ENCODE data around the gene PRUNE2.

PRUNE2 gene

DNA sequence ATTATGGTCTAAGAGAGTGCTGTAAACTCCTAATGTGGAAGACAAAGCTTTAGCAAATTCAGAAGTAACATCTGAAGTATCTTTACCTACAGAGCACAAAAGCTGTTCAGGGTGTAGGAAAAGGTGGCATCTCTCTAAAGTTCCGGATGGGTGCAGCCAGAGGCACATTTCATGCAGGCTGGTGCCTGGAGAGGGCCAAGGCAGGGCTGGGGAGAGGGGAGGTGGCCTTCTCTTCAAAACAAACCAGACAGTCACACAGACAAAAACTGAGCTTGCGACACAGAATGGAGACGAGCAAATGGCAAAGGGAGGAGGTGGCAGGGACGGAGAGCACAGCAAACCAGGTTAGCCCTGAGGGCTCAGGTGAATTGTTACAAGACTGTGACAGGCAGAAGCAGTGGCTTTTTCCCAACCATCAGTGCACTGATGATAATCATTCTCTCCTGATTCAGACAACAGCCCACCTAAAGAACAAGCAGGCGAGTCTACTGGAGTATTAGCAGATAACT is 263.2 kb downstream of the PRUNE2 start:
- in situ Hi-C loops (cut with MboI; ENCODE audit: low sequenced_read_pairs) = no loop called here

DNA sequence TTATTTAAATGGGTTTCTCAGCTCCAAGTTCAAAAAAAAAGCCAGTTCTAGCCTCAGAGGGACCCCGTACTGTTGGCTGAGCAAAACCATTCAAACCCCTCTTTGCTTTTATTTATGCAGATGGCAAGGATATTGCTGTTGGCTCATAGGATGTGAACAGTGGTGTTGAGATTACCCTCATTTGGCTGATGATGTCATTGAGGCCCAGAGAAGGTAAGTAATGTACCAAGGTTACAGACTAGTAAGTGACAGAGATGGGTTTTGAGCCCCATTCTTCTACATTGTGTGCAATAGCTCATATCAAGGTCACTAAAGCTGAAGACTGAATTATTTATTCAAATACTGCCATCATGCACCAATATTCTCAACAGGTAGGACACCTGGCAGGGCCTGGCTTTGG is 263.8 kb downstream of the PRUNE2 start:
- in situ Hi-C loops (cut with MboI; ENCODE audit: low sequenced_read_pairs) = no loop called here

DNA sequence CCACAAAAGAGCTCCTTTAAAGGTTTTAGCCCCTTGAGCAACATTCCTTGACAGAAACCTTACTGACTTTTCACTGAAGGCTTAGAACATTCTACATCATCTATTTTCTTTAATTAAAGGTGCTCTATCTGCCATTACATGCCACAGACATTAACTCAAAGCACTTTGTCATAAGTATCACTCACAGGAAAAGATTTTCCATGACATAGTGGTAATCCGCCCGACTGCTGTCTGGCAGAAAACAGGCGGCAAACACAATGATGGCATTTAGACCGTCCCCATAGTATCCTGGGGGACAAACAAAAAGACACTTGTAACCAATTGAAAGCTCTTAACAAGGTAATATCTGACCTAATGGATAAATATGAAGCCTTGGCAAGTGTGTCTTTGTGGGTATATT is 267.9 kb downstream of the PRUNE2 start:
- in situ Hi-C loops (cut with MboI; ENCODE audit: low sequenced_read_pairs) = no loop called here

DNA sequence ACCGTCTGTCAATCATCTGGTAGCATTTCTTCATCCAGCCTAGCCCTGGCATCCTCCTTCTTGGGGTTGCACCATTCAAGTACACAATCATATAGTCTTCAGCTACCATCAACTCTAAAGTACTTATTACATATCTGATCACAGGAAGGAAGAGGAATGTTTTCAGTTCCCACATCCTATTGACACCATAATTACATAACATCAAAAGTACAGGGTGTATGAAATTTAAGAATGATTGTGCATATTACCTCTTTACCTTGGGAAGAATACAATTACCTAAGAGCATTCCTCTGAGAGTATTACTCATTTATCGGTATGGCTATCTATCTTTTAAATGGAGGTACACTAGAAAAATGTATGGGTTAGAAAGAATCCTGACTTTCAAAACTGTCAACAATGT is 268.5 kb downstream of the PRUNE2 start:
- in situ Hi-C loops (cut with MboI; ENCODE audit: low sequenced_read_pairs) = no loop called here

DNA sequence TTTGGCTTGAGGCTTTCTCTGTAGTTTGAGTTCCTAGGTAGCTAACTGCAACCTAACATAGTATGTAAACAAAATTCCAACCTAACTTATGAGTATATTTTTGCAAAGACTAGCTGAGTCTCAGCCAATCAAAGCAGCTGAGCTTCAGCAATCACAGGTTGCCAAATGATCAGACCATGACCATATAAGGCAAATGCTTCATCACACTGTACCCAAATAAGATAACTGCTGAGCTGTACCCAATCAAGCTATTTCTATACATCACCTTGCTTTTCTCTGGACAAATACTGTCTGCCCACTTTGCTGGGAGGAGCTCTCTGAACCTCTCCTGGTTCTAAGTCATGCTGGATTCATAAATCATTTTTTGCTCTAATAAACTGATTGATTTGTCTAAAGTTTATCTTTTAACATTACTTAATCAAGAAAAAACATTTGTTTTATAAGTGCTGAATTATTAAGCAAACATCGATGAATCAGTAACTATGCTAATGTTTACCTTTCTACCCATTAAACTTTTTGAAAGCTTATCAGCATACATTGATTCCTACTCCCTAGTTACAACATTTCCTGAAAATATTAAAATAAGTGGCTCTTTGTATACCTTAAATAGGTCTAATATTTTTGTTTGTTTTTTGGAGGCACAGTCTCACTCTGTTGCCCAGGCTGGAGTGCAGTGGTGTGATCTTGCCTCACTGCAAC is 271.4 kb downstream of the PRUNE2 start:
- in situ Hi-C loops (cut with MboI; ENCODE audit: low sequenced_read_pairs) = no loop called here

DNA sequence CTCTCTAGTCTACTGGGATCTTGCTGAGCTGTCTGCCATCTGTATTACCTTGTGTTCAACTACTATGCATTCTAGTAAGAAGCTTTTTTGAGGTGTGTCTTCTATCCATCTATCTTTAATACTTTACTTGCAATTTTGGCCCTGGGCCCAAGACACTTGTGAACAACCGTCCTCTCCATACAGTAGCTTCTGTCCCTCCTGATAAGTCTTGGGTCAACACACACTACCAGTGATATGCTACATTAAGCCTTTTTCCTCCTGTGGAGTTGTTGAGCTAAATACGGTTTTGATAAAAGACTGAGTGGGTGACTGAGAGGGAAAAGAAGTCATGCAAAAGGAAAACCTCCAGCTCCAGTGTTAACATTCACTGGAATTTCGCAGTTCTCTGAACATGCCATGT is 275.0 kb downstream of the PRUNE2 start:
- in situ Hi-C loops (cut with MboI; ENCODE audit: low sequenced_read_pairs) = no loop called here

DNA sequence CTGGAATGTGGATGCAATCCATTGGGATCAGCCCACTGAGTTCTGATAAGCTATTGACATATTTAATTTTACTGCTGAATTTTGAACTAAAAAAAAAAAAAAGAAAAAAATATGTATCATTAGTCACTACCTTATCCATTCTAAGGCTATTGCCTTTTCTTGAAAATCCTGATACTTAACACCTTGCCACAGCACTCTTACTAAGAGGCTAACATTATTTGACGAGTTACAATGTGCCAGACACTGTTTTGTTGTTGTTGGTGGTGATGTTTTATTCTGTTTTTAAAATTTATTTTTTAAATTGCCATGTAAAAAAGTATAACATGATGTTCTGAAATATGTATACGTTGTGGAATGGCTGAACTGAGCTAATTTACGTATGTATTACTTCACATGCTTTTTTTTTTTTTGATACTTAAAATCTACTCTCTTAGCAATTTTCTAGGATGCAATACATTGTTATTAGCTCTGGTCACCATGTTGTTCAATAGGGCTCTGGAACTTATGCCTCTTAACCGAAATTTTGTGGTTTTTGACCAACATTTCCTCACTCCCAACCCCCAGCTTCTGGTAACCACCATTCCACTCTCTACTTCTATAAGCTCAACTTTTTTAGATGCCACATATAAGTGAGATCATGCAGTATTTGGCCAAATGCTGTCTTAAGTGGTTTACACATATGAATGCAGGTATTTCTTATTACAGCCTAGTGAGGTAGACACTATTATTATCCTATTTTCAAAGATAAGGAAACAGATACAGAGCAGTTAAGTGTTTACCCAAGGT is 276.5 kb downstream of the PRUNE2 start:
- in situ Hi-C loops (cut with MboI; ENCODE audit: low sequenced_read_pairs) = no loop called here

DNA sequence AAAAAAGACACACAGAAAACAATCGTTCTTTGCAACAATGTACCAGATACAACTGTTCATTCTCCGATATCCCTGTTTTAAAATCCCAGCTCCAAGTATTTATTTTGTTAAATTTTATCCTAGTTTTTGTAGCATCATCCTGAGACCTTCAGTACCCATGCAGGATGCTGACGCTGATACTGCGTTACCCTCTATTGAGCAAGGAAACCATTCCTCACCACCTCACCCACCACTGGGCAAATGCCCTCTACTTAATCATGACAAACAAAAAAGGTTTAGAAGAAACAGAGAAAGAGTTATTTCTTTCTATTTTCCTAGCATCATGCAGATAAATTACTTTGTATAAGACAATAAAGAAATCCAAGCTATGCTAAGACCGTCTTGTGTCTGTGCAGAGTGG is 277.8 kb downstream of the PRUNE2 start:
- in situ Hi-C loops (cut with MboI; ENCODE audit: low sequenced_read_pairs) = no loop called here

DNA sequence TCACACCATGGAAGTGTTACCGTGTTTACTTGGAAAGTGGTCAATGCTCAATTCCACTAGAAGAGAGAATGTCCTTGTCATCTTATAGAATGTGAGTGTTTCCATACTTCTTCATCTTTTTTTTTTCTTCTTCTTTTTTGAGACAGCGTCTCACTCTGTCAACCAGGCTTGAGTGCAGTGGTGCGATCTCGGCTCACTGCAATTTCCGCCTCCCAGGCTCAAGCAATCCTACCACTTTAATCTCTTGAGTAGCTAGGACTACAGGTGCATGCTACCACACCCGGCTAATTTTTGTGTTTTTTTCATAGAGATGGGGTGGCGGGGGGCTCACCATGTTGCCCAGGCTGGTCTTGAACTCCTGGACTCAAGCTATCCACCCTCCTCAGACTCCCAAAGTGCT is 278.9 kb downstream of the PRUNE2 start:
- in situ Hi-C loops (cut with MboI; ENCODE audit: low sequenced_read_pairs) = no loop called here

DNA sequence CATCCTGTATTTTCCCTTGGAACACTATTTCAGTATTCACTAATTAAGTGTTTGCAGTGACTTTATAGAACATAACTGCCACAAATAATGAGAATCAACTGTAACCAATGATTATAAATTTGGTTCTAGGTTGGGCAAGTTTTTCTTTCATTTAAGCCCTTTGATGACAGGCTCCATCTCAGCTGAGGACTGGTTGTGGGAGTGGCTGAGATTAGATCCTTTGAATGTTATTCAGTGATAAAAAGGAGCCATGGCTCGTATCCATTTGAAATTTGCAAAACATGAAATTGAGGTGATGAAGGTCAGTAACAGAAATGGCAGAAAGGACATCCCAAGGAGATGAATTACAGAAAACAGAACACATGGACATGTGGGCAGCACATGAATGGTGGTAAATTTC is 279.8 kb downstream of the PRUNE2 start:
- in situ Hi-C loops (cut with MboI; ENCODE audit: low sequenced_read_pairs) = no loop called here

DNA sequence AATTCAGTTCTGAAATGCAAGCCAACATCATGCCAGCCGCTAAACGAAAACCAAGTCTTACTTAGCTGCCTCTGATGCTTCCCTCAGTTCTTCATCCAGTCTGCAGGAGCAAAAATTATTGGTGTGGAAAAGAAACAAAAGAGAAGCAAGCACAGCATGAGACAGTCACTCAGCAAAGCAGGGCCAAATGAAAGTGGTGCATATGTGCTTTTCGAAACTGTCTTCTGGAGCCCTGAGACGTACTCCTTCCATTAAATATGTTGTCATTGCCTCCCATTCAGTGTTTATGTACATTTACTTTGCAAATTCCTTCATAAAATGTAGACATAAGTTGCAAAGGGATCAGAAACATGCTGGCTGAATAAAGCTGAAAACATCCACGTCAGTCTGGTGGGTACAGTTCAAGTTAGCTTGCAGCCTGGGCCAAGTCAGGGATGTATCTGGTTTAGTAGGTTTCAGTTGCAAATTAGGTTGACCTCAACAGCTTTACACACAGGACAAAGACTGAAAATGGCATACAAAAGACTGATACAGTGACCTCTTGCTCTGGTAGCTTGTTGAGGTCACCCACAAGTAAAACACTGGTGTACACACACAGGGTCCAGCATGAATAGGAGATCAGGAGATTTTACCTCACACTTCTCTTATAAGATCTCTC is 281.4 kb downstream of the PRUNE2 start:
- in situ Hi-C loops (cut with MboI; ENCODE audit: low sequenced_read_pairs) = no loop called here

DNA sequence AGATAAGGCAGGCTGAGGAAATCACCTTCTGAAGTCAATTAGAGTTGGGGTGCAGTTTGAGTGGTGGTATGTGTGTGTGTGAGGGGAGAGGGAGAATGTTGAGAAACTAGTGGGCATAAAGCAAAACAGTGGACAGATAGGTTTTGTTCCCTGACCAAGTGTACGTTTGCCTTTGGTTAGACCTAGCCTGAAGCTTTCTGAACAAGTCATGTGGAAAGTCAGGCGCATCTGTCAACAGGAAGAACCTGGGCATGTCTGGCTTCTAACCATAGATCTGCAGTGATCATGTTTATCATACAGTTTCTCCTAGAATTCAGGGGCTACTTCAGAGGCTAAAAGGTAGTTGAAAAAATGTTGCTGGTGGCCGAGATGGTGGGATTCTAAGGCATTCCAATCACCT is 284.9 kb downstream of the PRUNE2 start:
- in situ Hi-C loops (cut with MboI; ENCODE audit: low sequenced_read_pairs) = no loop called here

DNA sequence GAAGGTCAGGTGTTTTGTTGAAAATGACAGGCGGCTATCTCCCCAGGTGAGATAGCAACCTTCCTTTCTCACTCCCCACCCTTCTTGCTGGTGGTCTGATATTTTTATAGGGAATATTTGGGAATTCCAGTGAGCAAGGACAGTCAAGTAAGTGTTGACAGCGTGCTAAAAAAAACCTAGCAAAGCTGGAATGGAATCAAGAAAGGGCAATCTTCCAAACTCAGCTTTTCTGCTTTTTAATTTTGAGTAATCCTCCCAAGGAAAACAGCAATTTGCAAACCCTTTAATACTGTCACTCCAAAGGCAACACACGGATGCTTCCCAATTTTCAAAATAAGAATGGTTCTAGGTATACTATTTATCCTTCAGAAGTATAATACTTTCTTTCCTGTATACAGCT is 285.3 kb downstream of the PRUNE2 start:
- in situ Hi-C loops (cut with MboI; ENCODE audit: low sequenced_read_pairs) = no loop called here

DNA sequence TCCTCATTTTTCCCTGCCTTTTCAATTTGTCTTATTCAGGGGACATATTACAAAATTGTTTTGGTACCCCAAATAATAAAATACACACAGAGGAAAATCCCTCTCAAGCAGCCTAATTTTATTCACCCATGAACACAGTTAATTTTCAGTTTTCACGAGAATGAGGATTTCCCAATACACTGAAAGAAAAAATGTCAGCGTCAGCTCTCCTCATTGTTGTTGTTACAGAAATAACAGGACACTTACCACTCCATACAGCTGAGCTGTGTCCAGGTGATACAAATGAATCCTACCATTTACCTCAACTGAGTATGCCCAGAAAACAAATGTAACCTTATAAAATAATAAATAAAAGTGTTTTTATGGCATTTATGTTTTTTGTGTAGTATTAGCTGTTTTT is 286.3 kb downstream of the PRUNE2 start:
- in situ Hi-C loops (cut with MboI; ENCODE audit: low sequenced_read_pairs) = no loop called here

DNA sequence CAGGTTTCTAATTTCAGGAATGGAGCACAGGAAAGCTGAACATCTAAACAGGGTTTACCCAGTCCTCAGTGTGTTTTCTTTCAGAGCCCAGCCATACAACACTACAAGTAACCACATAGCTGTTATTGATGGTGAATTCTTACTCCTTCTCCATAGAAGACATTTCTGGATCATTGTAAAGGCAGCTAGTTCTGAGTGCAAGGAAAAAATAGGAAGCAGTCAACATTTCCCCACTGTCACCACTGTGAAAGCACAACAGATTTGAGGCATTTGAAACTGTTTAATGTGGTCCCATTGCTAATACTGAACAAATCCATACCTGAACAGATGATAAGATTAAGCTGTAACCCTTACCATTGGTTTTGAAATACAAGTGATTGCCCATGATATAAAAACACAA is 286.7 kb downstream of the PRUNE2 start:
- in situ Hi-C loops (cut with MboI; ENCODE audit: low sequenced_read_pairs) = no loop called here

DNA sequence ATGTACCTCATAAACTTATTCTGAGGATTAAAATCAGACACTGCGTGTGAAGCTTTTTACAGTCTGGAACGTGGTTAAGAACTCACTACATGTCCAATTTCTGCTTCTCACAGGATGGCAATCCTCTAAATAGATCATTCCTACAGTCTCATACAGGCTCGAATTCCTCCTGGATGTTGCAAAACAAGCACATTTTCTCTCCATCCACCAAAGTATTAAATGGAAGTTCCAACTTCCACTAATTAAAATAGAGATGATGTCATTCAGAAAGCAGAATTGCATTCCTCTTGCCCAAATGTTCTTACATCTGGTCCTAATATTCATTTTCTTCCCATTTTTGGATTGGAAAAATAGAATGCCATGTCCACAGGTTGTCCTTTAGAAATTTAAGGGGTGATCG is 287.2 kb downstream of the PRUNE2 start:
- in situ Hi-C loops (cut with MboI; ENCODE audit: low sequenced_read_pairs) = no loop called here

DNA sequence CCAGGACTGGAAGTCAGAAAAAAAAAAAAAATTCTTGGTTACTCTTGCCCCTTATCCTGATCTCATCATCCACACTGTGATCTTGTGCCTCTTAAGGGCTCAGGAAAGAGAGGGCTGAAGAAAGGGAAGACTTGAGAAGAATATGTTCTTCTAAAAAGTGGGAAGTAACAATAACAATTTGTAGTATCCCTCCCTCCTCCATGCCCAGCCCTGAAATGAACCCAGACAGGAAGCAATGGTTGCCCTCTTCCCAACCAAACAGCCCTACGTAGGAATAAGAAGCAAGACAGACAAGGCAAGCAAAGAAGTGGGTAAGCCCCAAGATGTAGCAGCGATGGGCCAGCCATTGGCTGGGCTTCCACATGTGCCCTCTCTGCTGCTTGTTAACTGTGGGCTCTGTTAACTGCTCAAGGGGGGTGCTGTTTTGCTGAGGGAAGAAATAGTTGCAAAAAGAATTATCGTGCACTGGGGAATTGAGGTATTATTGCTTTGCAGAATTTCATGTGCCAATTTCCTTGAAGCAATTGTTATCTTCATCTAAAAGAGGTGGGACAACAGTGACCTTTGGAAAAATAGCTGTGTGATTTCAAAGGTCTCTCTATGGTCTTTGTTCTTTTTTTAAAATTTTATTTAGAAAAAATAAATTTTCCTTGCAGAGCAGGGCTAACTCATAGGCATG is 288.3 kb downstream of the PRUNE2 start:
- in situ Hi-C loops (cut with MboI; ENCODE audit: low sequenced_read_pairs) = no loop called here

DNA sequence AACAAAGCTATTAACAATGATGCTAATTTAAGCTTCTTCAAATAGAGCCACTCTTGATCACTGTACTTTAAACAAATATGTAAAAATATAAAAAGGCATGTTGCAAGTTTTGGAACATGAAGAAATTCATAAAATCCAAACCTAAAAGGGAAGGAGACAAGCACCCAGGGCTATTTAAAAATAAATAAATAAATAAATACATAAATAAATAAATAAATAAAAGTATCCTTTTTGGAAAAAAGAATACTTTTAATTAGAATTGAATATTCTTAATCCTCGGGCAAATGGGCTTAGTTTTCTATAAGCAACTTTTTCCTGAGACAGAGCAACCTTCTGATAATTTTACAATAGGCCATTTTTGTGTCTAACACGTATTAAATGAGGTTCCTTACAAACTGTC is 289.1 kb downstream of the PRUNE2 start:
- in situ Hi-C loops (cut with MboI; ENCODE audit: low sequenced_read_pairs) = no loop called here

DNA sequence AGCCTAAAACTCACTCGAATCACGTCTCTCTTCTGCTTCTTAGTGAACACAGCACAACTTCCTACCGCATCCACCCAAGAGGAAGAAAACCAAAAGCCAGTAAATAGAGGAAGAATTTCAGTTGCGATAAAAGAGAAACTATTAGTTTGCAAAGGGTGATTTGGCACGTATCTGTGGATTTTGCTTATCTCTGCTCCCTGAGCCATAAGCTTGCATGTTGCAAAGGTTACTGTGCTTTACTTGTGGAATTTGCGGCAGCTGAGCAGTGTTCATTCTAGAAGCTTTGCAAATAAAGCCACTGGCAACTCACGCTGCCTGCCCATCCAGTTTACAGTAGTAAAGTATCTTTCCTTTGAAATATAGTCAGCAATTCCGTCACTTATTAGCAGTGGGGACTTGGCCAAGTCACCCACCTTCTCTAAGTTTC is 290.7 kb downstream of the PRUNE2 start:
- in situ Hi-C loops (cut with MboI; ENCODE audit: low sequenced_read_pairs) = no loop called here

DNA sequence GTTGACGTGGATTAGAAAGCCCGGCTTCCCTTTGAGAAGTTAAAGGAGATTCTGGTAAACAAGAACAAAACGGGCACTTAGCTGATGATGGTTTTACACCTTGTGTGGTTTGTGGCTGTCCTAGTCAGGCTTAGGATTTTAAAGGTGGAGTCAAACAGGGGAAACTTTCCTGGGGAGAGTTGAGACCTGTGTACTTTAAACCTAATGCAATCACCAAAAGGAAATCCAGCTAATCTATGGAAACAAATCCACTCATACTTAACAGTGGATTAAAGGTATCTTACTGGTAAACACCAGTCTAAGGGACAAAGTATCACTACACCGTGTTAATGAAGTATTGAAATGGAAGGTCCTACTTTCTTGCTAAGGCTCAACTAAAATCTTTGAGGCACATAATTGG is 291.9 kb downstream of the PRUNE2 start:
- in situ Hi-C loops (cut with MboI; ENCODE audit: low sequenced_read_pairs) = no loop called here

DNA sequence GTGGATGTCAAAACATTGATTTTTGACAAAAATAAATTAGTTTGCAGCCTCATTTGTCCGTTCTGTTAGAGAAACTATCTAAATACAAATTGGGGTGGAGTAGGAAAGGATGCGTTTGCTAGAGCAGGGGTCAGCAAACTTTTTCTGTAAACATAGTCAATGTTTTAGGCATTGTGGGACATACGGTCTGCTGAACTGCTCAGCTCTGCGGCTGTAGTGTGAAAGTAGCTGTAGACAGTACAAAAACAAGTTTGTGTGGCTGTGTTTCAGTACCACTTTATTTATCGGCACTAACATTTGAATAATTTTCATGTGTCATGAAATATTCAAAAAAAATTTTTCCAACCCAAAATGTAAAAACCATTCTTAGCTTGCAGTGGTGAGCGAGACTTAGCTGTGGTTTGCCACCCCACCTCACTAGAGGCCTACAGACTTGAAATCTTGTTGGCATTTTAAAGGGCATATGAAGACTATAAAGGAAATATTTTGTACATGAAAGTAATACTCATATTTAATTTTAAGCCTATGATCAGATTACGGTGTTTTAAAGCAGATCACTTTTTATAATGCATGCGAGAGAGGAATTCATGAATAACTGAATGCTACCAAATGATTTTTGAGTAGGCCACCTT is 292.6 kb downstream of the PRUNE2 start:
- in situ Hi-C loops (cut with MboI; ENCODE audit: low sequenced_read_pairs) = no loop called here
